ENCODE results near the gene SF3B3. TPM values are rescaled to one million over a fixed set of nuclear protein-coding genes. Genes with fewer than 3 reads are reported as not detected.
"Not testable (repeated sequence)": the region's sequence is repeated elsewhere in the genome, so short reads cannot be mapped to it uniquely, and the experiment has no call there.

The SF3B3 gene
- total RNA-seq, 1 donor = 154 TPM

DNA sequence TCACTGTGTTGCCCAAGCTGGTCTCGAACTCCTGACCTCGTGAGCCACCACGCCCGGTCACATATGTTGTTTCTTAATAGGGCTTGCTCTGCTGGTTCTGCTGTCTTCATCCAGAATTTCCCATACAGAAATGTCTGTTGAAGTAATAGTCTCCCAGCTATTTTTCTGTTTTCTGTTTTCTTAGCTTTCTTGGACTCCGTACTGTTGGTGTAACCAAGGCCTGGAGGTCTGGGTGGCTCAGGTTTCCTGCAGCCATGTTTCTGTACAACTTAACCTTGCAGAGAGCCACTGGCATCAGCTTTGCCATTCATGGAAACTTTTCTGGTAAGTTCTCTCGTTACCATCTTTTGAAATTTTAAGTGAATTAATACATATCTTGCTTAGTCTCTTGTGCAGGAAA is 2.8 kb downstream of the SF3B3 start:
- peak; percentile 23 for DNase-seq (ENCODE audit: low read depth)
- TF ChIP-seq, protein P1, sequence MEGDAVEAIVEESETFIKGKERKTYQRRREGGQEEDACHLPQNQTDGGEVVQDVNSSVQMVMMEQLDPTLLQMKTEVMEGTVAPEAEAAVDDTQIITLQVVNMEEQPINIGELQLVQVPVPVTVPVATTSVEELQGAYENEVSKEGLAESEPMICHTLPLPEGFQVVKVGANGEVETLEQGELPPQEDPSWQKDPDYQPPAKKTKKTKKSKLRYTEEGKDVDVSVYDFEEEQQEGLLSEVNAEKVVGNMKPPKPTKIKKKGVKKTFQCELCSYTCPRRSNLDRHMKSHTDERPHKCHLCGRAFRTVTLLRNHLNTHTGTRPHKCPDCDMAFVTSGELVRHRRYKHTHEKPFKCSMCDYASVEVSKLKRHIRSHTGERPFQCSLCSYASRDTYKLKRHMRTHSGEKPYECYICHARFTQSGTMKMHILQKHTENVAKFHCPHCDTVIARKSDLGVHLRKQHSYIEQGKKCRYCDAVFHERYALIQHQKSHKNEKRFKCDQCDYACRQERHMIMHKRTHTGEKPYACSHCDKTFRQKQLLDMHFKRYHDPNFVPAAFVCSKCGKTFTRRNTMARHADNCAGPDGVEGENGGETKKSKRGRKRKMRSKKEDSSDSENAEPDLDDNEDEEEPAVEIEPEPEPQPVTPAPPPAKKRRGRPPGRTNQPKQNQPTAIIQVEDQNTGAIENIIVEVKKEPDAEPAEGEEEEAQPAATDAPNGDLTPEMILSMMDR (IDR thresholded peaks at IDR 0.05; ENCODE audit: insufficient read depth, low read depth, low read length) = no peak
- peak overlapping the region; percentile 13 for H3K4me3 ChIP-seq (ENCODE audit: low read depth, low read length)

DNA sequence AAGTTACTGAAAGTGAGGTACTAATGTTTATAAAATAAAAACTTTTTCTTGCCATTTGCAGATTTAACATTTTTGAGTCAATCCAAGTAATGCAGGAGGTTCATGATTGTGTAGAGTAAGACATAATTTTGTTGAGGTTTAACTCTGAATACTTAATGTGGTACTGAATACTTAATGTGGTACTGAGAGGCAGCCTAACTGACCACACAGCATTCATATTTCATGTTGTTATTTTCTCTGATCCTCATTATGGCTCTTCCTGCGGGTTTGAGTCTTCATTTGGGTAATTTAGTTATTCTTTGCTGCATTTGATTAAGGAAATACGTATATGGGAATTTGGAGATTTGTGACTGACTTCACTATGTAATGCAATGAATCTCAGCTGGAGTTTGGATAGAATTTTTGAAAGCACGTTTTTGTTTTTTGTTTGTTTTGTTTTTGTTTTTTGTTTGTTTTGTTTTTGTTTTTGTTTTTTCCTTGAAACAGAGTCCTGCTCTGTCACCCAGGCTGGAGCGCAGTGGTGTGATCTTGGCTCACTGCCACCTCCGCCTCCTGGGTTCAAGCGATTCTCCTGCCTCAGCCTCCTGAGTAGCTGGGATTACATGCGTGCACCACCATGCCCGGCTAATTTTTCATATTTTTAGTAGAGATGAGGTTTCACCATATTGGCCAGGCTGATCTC is 3.8 kb downstream of the SF3B3 start:
- TF ChIP-seq, protein P1 (IDR thresholded peaks at IDR 0.05; ENCODE audit: insufficient read depth, low read depth, low read length) = no peak
- no peak overlapping the region for H3K4me3 ChIP-seq (ENCODE audit: low read depth, low read length)
- DNase-seq (ENCODE audit: low read depth) = no peak

DNA sequence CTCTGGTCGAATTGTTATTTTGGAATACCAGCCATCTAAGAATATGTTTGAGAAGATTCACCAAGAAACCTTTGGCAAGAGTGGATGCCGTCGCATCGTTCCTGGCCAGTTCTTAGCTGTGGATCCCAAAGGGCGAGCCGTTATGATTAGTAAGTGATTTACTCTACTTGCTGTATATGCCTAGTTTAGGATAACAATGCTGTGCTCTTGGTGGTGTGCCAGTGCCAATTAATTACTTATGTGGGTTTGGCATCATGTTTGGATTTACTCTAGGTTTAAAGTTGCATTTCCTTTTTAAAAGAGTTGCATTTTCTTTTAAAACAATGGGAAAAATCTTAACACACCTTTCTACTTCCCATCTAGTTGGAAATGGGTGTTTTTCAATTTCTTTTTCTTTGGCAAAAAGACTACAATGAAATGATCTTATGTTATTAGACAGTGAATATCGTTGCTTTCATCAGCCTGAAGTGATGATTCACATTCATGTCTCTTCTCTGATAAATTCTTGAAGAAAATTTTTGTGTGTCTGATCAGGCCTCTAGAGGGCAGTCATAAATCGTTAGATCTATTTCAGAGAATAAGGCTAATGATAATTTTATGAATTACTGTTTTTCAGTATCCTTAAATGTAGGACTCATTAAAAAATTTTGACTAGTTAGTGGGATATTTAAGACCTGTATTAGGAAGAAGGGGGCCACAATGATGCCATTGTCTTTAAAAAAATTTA is 5.6 kb downstream of the SF3B3 start:
- TF ChIP-seq, protein P1 (IDR thresholded peaks at IDR 0.05; ENCODE audit: insufficient read depth, low read depth, low read length) = peak; percentile 55
- peak; percentile 77 for DNase-seq (ENCODE audit: low read depth)
- no peak overlapping the region for H3K4me3 ChIP-seq (ENCODE audit: low read depth, low read length)

DNA sequence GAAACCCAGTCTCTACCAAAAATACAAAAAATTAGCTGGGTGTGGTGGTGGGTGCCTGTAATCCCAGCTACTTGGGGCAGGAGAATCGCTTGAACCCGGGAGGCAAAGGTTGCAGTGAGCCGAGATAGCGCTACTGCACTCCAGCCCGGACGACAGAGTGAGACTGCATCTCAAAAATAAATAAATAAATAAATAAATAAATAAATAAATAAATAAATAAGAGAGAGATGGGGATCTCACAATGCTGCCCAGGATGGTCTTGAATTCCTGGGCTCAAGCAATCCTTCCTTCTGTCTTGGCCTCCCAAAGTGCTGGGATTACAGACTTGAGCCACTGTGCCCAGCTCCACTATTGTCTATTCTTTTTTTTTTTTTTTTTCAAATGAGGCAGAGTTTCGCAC is 6.3 kb downstream of the SF3B3 start:
- not testable (repeated sequence) for H3K4me3 ChIP-seq (ENCODE audit: low read depth, low read length); DNase-seq (ENCODE audit: low read depth)

DNA sequence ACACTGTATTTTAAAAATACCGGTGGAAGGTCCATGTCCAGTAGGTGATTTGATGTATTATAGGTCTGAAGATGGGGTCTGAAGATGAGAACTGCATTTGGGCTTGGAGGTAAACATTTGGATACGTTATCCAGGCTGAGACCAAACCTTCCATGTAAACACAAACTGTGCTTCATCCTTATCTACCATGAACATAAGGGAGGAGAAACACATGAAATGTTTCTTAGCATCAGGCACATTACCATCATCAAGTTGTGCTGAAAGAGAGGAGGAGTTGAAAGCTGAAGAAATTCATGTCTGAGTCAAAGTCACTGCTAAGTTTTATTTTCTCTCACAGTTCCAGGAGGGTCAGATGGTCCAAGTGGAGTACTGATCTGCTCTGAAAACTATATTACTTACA is 11.4 kb downstream of the SF3B3 start:
- no peak overlapping the region for H3K4me3 ChIP-seq (ENCODE audit: low read depth, low read length)
- TF ChIP-seq, protein P1 (IDR thresholded peaks at IDR 0.05; ENCODE audit: insufficient read depth, low read depth, low read length) = no peak
- DNase-seq (ENCODE audit: low read depth) = no peak

DNA sequence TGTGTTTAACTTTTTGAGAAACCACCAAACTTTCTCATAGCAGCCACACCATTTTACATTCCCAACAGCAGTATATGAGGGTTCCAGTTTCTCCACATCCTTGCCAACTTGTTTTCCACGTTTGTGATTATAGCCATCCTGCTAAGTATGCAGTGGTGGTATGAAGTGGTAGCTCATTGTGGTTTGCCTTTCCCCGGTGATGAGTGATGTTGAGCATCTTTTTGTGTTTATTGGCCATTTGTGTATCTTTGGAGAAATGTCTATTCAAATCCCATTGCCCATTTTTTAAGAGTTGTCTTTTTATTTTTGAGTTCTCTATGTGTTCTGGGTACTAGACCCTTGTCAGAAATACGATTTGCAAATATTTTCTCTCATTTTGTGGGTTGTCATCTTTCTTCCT is 17.4 kb downstream of the SF3B3 start:
- TF ChIP-seq, protein P1 (IDR thresholded peaks at IDR 0.05; ENCODE audit: insufficient read depth, low read depth, low read length) = no peak
- no peak for DNase-seq (ENCODE audit: low read depth)
- no peak overlapping the region for H3K4me3 ChIP-seq (ENCODE audit: low read depth, low read length)

DNA sequence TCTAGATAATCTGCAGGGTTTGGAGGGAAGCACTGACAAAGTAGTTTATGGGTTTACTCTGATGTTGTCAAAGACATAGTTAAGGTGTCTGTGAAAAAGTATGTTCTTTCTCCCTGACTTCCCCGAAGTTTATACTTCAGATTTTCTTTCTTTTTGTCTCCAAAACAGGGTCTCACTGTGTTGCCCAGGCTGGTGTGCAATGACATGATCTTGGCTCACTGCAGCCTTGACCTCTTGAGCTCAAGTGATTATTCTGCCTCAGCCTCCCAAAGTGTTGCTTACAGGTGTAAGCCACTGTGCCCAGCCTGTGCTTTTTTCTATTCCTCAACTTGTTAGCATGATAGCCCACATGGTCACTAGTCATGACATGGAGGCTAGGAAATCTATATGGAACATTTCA is 20.9 kb downstream of the SF3B3 start:
- no peak overlapping the region for H3K4me3 ChIP-seq (ENCODE audit: low read depth, low read length)
- TF ChIP-seq, protein P1 (IDR thresholded peaks at IDR 0.05; ENCODE audit: insufficient read depth, low read depth, low read length) = no peak
- no peak for DNase-seq (ENCODE audit: low read depth)
